GM10266 (cell line): ENCODE data around the gene ARHGAP19.

ENCODE experiments used
- DNase-seq: peaks from one replicate; pipeline ENCODE4 v3.0.0; 2012; ENCODE audit errors: extremely low spot score
- CTCF ChIP-seq: IDR thresholded peaks from 2 replicates; pipeline ENCODE4 v1.5.1; 2012; ENCODE audit warnings: mild to moderate bottlenecking, low read depth; ENCODE audit not compliant: control insufficient read depth, insufficient read depth; ENCODE audit errors: missing control alignments

The ARHGAP19 gene

GRCh38 chr10:97321032-97321803, 28.8 kb upstream of the ARHGAP19 start:
- TF ChIP-seq CTCF = no peak
- no peak for DNase-seq

GRCh38 chr10:97320480-97321031, 28.1 kb upstream of the ARHGAP19 start:
- no peak for DNase-seq
- no peak for TF ChIP-seq CTCF

- peak; percentile 53 for DNase-seq
- TF ChIP-seq CTCF = peak; percentile 34
Measured at GRCh38 chr10:97319671-97320479, 27.4 kb upstream of the ARHGAP19 start.

GRCh38 chr10:97318772-97319651, 26.6 kb upstream of the ARHGAP19 start, which contains the start of gene FRAT1:
Gene FRAT1 (plus strand): TSS chr10:97319271. CDS start chr10:97319454, 183 bp downstream.
- no peak for TF ChIP-seq CTCF
- peak; percentile 83 for DNase-seq

- DNase-seq = no peak
- no peak for TF ChIP-seq CTCF
Measured at GRCh38 chr10:97314671-97315070, 22.2 kb upstream of the ARHGAP19 start.

- no peak for DNase-seq
- TF ChIP-seq CTCF = no peak
Measured at GRCh38 chr10:97312897-97313296, 20.5 kb upstream of the ARHGAP19 start.
